ENCODE data around the gene RAPGEF3.

DNA sequence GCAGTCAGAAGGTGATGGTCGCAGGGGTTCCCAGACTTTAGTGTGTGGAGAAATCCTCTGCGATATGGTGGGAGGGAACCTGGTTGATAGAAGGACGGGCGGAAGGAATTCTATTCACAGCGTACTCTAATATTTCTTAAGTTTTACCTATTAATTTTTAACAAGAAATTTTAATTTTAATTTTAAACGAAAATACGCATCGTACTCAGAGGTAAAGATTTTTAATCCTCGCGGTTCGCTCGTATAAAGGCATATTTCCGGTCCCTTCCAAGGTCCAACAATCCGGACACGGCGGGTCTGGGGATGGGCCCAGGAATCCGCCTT, 14.0 kb upstream of the RAPGEF3 start:
- TF ChIP-seq ZNF558 (tag by site-specific recombination; IDR thresholded peaks at IDR 0.05) (no peak), ZNF274 (IDR thresholded peaks at IDR 0.05; ENCODE audit: low read length) (no peak), ZNF274 (tag by site-specific recombination; IDR thresholded peaks at IDR 0.05; ENCODE audit: borderline replicate concordance) (no peak), ZNF324 (tag by site-specific recombination; IDR thresholded peaks at IDR 0.05) (no peak)
- TF ChIP-seq, protein P1, sequence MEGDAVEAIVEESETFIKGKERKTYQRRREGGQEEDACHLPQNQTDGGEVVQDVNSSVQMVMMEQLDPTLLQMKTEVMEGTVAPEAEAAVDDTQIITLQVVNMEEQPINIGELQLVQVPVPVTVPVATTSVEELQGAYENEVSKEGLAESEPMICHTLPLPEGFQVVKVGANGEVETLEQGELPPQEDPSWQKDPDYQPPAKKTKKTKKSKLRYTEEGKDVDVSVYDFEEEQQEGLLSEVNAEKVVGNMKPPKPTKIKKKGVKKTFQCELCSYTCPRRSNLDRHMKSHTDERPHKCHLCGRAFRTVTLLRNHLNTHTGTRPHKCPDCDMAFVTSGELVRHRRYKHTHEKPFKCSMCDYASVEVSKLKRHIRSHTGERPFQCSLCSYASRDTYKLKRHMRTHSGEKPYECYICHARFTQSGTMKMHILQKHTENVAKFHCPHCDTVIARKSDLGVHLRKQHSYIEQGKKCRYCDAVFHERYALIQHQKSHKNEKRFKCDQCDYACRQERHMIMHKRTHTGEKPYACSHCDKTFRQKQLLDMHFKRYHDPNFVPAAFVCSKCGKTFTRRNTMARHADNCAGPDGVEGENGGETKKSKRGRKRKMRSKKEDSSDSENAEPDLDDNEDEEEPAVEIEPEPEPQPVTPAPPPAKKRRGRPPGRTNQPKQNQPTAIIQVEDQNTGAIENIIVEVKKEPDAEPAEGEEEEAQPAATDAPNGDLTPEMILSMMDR (tag by site-specific recombination; IDR thresholded peaks at IDR 0.05), result no peak
